ENCODE measurements around the gene TMEM120B. TPM values are rescaled to one million over a fixed set of nuclear protein-coding genes. Genes with fewer than 3 reads are reported as not detected.

Gene TMEM120B
- total and polyA plus RNA-seq, 2 of the 13 experiments (the other 11 are each of a cell fraction or from before 2014, with no cell fraction given): 7.1 to 12.9 TPM

DNA sequence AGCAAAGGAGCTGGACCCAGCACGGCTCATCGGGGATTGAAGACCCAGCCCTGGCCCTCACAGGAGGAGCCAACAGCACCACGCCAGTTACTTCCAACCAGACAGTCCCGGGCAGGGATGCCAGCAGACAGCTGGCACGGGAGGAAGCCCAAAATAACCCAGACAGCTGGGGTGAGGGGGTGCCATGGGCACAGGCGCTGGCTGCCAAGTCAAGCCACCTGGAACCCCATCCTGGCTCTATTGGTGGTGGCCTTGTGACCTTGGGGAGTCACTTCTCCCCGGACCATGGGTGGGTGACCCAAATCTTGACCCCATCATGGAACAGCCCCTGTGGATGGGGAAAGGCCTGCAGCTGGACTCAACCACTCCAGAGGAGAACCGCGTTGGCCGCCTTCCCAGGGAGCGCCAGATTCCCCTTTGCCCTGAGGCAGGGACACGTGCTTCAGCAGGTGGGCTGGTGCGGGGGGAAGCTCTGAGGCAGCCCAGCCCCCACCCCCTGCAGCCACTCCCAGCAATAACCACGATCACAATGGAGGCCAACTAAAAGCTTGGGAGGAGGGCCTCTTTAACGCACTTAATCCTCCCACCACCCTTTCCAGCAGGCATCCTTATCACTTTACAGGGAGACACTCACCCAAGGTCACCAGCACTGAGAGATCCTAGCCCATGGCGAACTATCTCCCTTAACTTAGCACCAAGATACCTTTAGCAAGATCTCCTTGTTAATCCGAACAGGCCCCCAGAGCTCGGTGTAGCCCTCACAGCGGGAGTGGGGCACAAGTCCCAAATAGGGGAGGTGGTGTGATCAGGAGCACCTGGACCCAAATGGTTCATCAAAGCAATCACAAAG, 85.6 kb downstream of the TMEM120B start (continued):
- TF ChIP-seq, protein P1, sequence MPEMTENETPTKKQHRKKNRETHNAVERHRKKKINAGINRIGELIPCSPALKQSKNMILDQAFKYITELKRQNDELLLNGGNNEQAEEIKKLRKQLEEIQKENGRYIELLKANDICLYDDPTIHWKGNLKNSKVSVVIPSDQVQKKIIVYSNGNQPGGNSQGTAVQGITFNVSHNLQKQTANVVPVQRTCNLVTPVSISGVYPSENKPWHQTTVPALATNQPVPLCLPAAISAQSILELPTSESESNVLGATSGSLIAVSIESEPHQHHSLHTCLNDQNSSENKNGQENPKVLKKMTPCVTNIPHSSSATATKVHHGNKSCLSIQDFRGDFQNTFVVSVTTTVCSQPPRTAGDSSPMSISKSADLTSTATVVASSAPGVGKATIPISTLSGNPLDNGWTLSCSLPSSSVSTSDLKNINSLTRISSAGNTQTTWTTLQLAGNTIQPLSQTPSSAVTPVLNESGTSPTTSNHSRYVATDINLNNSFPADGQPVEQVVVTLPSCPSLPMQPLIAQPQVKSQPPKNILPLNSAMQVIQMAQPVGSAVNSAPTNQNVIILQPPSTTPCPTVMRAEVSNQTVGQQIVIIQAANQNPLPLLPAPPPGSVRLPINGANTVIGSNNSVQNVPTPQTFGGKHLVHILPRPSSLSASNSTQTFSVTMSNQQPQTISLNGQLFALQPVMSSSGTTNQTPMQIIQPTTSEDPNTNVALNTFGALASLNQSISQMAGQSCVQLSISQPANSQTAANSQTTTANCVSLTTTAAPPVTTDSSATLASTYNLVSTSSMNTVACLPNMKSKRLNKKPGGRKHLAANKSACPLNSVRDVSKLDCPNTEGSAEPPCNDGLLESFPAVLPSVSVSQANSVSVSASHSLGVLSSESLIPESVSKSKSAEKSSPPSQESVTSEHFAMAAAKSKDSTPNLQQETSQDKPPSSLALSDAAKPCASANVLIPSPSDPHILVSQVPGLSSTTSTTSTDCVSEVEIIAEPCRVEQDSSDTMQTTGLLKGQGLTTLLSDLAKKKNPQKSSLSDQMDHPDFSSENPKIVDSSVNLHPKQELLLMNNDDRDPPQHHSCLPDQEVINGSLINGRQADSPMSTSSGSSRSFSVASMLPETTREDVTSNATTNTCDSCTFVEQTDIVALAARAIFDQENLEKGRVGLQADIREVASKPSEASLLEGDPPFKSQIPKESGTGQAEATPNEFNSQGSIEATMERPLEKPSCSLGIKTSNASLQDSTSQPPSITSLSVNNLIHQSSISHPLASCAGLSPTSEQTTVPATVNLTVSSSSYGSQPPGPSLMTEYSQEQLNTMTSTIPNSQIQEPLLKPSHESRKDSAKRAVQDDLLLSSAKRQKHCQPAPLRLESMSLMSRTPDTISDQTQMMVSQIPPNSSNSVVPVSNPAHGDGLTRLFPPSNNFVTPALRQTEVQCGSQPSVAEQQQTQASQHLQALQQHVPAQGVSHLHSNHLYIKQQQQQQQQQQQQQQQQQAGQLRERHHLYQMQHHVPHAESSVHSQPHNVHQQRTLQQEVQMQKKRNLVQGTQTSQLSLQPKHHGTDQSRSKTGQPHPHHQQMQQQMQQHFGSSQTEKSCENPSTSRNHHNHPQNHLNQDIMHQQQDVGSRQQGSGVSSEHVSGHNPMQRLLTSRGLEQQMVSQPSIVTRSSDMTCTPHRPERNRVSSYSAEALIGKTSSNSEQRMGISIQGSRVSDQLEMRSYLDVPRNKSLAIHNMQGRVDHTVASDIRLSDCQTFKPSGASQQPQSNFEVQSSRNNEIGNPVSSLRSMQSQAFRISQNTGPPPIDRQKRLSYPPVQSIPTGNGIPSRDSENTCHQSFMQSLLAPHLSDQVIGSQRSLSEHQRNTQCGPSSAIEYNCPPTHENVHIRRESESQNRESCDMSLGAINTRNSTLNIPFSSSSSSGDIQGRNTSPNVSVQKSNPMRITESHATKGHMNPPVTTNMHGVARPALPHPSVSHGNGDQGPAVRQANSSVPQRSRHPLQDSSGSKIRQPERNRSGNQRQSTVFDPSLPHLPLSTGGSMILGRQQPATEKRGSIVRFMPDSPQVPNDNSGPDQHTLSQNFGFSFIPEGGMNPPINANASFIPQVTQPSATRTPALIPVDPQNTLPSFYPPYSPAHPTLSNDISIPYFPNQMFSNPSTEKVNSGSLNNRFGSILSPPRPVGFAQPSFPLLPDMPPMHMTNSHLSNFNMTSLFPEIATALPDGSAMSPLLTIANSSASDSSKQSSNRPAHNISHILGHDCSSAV (CRISPR knock-in tag; IDR thresholded peaks at IDR 0.05; ENCODE audit: borderline replicate concordance): no peak
- TF ChIP-seq ZSCAN22 (CRISPR knock-in tag; IDR thresholded peaks at IDR 0.05) (no peak), MEF2D (CRISPR knock-in tag; IDR thresholded peaks at IDR 0.05) (peak; percentile 54; the same call in 1 of the 2 replicates), RBFOX2 (IDR thresholded peaks at IDR 0.05; ENCODE audit: low read depth, low read length) (0 out of 2 replicates have a peak, but pooled peaks have one; percentile 59), RARA (CRISPR knock-in tag; IDR thresholded peaks at IDR 0.05) (peak; percentile 74), BRD4 (CRISPR knock-in tag; IDR thresholded peaks at IDR 0.05) (no peak; the same call in 1 of the 2 replicates), ZSCAN9 (CRISPR knock-in tag; IDR thresholded peaks at IDR 0.05; ENCODE audit: borderline replicate concordance) (peak; percentile 25; the same call in 1 of the 2 replicates), ARNT2 (CRISPR knock-in tag; IDR thresholded peaks at IDR 0.05; ENCODE audit: low read depth) (0 out of 2 replicates have a peak, but pooled peaks have one; percentile 23), ZSCAN31 (CRISPR knock-in tag; IDR thresholded peaks at IDR 0.05; ENCODE audit: low read depth) (no peak), KDM4B (CRISPR knock-in tag; IDR thresholded peaks at IDR 0.05) (no peak)
- TF ChIP-seq, protein P2, sequence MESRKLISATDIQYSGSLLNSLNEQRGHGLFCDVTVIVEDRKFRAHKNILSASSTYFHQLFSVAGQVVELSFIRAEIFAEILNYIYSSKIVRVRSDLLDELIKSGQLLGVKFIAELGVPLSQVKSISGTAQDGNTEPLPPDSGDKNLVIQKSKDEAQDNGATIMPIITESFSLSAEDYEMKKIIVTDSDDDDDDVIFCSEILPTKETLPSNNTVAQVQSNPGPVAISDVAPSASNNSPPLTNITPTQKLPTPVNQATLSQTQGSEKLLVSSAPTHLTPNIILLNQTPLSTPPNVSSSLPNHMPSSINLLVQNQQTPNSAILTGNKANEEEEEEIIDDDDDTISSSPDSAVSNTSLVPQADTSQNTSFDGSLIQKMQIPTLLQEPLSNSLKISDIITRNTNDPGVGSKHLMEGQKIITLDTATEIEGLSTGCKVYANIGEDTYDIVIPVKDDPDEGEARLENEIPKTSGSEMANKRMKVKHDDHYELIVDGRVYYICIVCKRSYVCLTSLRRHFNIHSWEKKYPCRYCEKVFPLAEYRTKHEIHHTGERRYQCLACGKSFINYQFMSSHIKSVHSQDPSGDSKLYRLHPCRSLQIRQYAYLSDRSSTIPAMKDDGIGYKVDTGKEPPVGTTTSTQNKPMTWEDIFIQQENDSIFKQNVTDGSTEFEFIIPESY (CRISPR knock-in tag; IDR thresholded peaks at IDR 0.05): peak; percentile 76
- TF ChIP-seq, protein P3, sequence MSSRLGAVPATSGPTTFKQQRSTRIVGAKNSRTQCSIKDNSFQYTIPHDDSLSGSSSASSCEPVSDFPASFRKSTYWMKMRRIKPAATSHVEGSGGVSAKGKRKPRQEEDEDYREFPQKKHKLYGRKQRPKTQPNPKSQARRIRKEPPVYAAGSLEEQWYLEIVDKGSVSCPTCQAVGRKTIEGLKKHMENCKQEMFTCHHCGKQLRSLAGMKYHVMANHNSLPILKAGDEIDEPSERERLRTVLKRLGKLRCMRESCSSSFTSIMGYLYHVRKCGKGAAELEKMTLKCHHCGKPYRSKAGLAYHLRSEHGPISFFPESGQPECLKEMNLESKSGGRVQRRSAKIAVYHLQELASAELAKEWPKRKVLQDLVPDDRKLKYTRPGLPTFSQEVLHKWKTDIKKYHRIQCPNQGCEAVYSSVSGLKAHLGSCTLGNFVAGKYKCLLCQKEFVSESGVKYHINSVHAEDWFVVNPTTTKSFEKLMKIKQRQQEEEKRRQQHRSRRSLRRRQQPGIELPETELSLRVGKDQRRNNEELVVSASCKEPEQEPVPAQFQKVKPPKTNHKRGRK (CRISPR knock-in tag; IDR thresholded peaks at IDR 0.05): no peak
- TF ChIP-seq, protein P4, sequence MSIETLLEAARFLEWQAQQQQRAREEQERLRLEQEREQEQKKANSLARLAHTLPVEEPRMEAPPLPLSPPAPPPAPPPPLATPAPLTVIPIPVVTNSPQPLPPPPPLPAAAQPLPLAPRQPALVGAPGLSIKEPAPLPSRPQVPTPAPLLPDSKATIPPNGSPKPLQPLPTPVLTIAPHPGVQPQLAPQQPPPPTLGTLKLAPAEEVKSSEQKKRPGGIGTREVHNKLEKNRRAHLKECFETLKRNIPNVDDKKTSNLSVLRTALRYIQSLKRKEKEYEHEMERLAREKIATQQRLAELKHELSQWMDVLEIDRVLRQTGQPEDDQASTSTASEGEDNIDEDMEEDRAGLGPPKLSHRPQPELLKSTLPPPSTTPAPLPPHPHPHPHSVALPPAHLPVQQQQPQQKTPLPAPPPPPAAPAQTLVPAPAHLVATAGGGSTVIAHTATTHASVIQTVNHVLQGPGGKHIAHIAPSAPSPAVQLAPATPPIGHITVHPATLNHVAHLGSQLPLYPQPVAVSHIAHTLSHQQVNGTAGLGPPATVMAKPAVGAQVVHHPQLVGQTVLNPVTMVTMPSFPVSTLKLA (IDR thresholded peaks at IDR 0.05): 0 out of 2 replicates have a peak, but pooled peaks have one; percentile 34
